ENCODE results near the gene PRELID1.

PRELID1 gene

GRCh38 chr5:177275883-177276282, 27.7 kb upstream of the PRELID1 start:
- H3K9ac ChIP-seq (ENCODE audit: low read length): no peak overlapping the region
- H3K36me3 ChIP-seq (ENCODE audit: control insufficient read depth, insufficient read depth, low read length): peaks cover 90% of the 10 kb centered on the region
- no peaks in the 10 kb centered on the region for H3K4me1 ChIP-seq (ENCODE audit: control insufficient read depth, insufficient read depth, low read length)
- H3K4me3 ChIP-seq (ENCODE audit: low read depth, low read length): no peak overlapping the region
- no peaks in the 10 kb centered on the region for H3K27me3 ChIP-seq (ENCODE audit: control insufficient read depth, insufficient read depth, low read length)
- no peak overlapping the region for H3K27ac ChIP-seq (ENCODE audit: low read depth, low read length)
- no peaks in the 10 kb centered on the region for H3K9me3 ChIP-seq (ENCODE audit: control insufficient read depth, insufficient read depth, low read depth, low read length)

- H3K36me3 ChIP-seq (ENCODE audit: control insufficient read depth, insufficient read depth, low read length): peaks cover 90% of the 10 kb centered on the region
- H3K9me3 ChIP-seq (ENCODE audit: control insufficient read depth, insufficient read depth, low read depth, low read length): no peaks in the 10 kb centered on the region
- no peak overlapping the region for H3K27ac ChIP-seq (ENCODE audit: low read depth, low read length)
- no peaks in the 10 kb centered on the region for H3K27me3 ChIP-seq (ENCODE audit: control insufficient read depth, insufficient read depth, low read length)
- no peaks in the 10 kb centered on the region for H3K4me1 ChIP-seq (ENCODE audit: control insufficient read depth, insufficient read depth, low read length)
- H3K4me3 ChIP-seq (ENCODE audit: low read depth, low read length): no peak overlapping the region
- H3K9ac ChIP-seq (ENCODE audit: low read length): no peak overlapping the region
These were observed 26.7 kb upstream of the PRELID1 start for GRCh38 chr5:177276886-177277285.

- Histone ChIP-seq H3K9ac (ENCODE audit: low read length) (no peak overlapping the region), H3K4me3 (ENCODE audit: low read depth, low read length) (no peak overlapping the region), H3K36me3 (ENCODE audit: control insufficient read depth, insufficient read depth, low read length) (peaks cover 88% of the 10 kb centered on the region), H3K27ac (ENCODE audit: low read depth, low read length) (no peak overlapping the region), H3K9me3 (ENCODE audit: control insufficient read depth, insufficient read depth, low read depth, low read length) (no peaks in the 10 kb centered on the region), H3K27me3 (ENCODE audit: control insufficient read depth, insufficient read depth, low read length) (no peaks in the 10 kb centered on the region), H3K4me1 (ENCODE audit: control insufficient read depth, insufficient read depth, low read length) (no peaks in the 10 kb centered on the region)
These were observed 15.4 kb upstream of the PRELID1 start for GRCh38 chr5:177288191-177288590.

- Histone ChIP-seq H3K4me1 (ENCODE audit: control insufficient read depth, insufficient read depth, low read length) (no peaks in the 10 kb centered on the region), H3K9ac (ENCODE audit: low read length) (no peak overlapping the region), H3K27me3 (ENCODE audit: control insufficient read depth, insufficient read depth, low read length) (no peaks in the 10 kb centered on the region), H3K27ac (ENCODE audit: low read depth, low read length) (no peak overlapping the region), H3K36me3 (ENCODE audit: control insufficient read depth, insufficient read depth, low read length) (peaks cover 91% of the 10 kb centered on the region), H3K9me3 (ENCODE audit: control insufficient read depth, insufficient read depth, low read depth, low read length) (no peaks in the 10 kb centered on the region), H3K4me3 (ENCODE audit: low read depth, low read length) (no peak overlapping the region)
These were observed 12.6 kb upstream of the PRELID1 start for GRCh38 chr5:177290816-177291596.

GRCh38 chr5:177291735-177292134, 11.9 kb upstream of the PRELID1 start:
- H3K4me3 ChIP-seq (ENCODE audit: low read depth, low read length): no peak overlapping the region
- H3K36me3 ChIP-seq (ENCODE audit: control insufficient read depth, insufficient read depth, low read length): peaks cover 91% of the 10 kb centered on the region
- H3K27me3 ChIP-seq (ENCODE audit: control insufficient read depth, insufficient read depth, low read length): no peaks in the 10 kb centered on the region
- no peaks in the 10 kb centered on the region for H3K4me1 ChIP-seq (ENCODE audit: control insufficient read depth, insufficient read depth, low read length)
- no peaks in the 10 kb centered on the region for H3K9me3 ChIP-seq (ENCODE audit: control insufficient read depth, insufficient read depth, low read depth, low read length)
- no peak overlapping the region for H3K9ac ChIP-seq (ENCODE audit: low read length)
- no peak overlapping the region for H3K27ac ChIP-seq (ENCODE audit: low read depth, low read length)

- Histone ChIP-seq H3K36me3 (ENCODE audit: control insufficient read depth, insufficient read depth, low read length) (peaks cover 83% of the 10 kb centered on the region), H3K27me3 (ENCODE audit: control insufficient read depth, insufficient read depth, low read length) (no peaks in the 10 kb centered on the region)
These were observed 9.6 kb upstream of the PRELID1 start for GRCh38 chr5:177293819-177294581.

GRCh38 chr5:177294632-177295031, 9.0 kb upstream of the PRELID1 start:
- H3K9me3 ChIP-seq (ENCODE audit: control insufficient read depth, insufficient read depth, low read depth, low read length): no peaks in the 10 kb centered on the region
- H3K27me3 ChIP-seq (ENCODE audit: control insufficient read depth, insufficient read depth, low read length): no peaks in the 10 kb centered on the region
- no peak overlapping the region for H3K9ac ChIP-seq (ENCODE audit: low read length)
- peaks cover 77% of the 10 kb centered on the region for H3K36me3 ChIP-seq (ENCODE audit: control insufficient read depth, insufficient read depth, low read length)
- no peak overlapping the region for H3K4me3 ChIP-seq (ENCODE audit: low read depth, low read length)
- H3K27ac ChIP-seq (ENCODE audit: low read depth, low read length): no peak overlapping the region
- peaks cover 10% of the 10 kb centered on the region for H3K4me1 ChIP-seq (ENCODE audit: control insufficient read depth, insufficient read depth, low read length)

More at GRCh38 chr5:177293819-177294581, 9.6 kb upstream of the PRELID1 start:
- no peak overlapping the region for H3K27ac ChIP-seq (ENCODE audit: low read depth, low read length)
- H3K9me3 ChIP-seq (ENCODE audit: control insufficient read depth, insufficient read depth, low read depth, low read length): no peaks in the 10 kb centered on the region
- no peak overlapping the region for H3K4me3 ChIP-seq (ENCODE audit: low read depth, low read length)
- H3K9ac ChIP-seq (ENCODE audit: low read length): no peak overlapping the region
- peaks cover 8% of the 10 kb centered on the region for H3K4me1 ChIP-seq (ENCODE audit: control insufficient read depth, insufficient read depth, low read length)

GRCh38 chr5:177295924-177296323, 7.7 kb upstream of the PRELID1 start:
- H3K27ac ChIP-seq (ENCODE audit: low read depth, low read length): no peak overlapping the region
- no peaks in the 10 kb centered on the region for H3K9me3 ChIP-seq (ENCODE audit: control insufficient read depth, insufficient read depth, low read depth, low read length)
- no peak overlapping the region for H3K9ac ChIP-seq (ENCODE audit: low read length)
- peaks cover 17% of the 10 kb centered on the region for H3K4me1 ChIP-seq (ENCODE audit: control insufficient read depth, insufficient read depth, low read length)
- peaks cover 72% of the 10 kb centered on the region for H3K36me3 ChIP-seq (ENCODE audit: control insufficient read depth, insufficient read depth, low read length)
- H3K27me3 ChIP-seq (ENCODE audit: control insufficient read depth, insufficient read depth, low read length): no peaks in the 10 kb centered on the region
- no peak overlapping the region for H3K4me3 ChIP-seq (ENCODE audit: low read depth, low read length)

- Histone ChIP-seq H3K4me1 (ENCODE audit: control insufficient read depth, insufficient read depth, low read length) (peaks cover 17% of the 10 kb centered on the region), H3K4me3 (ENCODE audit: low read depth, low read length) (no peak overlapping the region), H3K27me3 (ENCODE audit: control insufficient read depth, insufficient read depth, low read length) (no peaks in the 10 kb centered on the region), H3K9ac (ENCODE audit: low read length) (no peak overlapping the region), H3K27ac (ENCODE audit: low read depth, low read length) (no peak overlapping the region), H3K9me3 (ENCODE audit: control insufficient read depth, insufficient read depth, low read depth, low read length) (no peaks in the 10 kb centered on the region), H3K36me3 (ENCODE audit: control insufficient read depth, insufficient read depth, low read length) (peaks cover 70% of the 10 kb centered on the region)
These were observed 7.0 kb upstream of the PRELID1 start for GRCh38 chr5:177296581-177296980.

GRCh38 chr5:177297922-177298321, 5.7 kb upstream of the PRELID1 start:
- no peaks in the 10 kb centered on the region for H3K27me3 ChIP-seq (ENCODE audit: control insufficient read depth, insufficient read depth, low read length)
- H3K27ac ChIP-seq (ENCODE audit: low read depth, low read length): no peak overlapping the region

GRCh38 chr5:177299697-177300096, 3.9 kb upstream of the PRELID1 start:
- H3K27ac ChIP-seq (ENCODE audit: low read depth, low read length): no peak overlapping the region
- no peak overlapping the region for H3K4me3 ChIP-seq (ENCODE audit: low read depth, low read length)
- H3K9ac ChIP-seq (ENCODE audit: low read length): no peak overlapping the region
- peaks cover 46% of the 10 kb centered on the region for H3K36me3 ChIP-seq (ENCODE audit: control insufficient read depth, insufficient read depth, low read length)
- H3K27me3 ChIP-seq (ENCODE audit: control insufficient read depth, insufficient read depth, low read length): no peaks in the 10 kb centered on the region
- no peaks in the 10 kb centered on the region for H3K9me3 ChIP-seq (ENCODE audit: control insufficient read depth, insufficient read depth, low read depth, low read length)
- H3K4me1 ChIP-seq (ENCODE audit: control insufficient read depth, insufficient read depth, low read length): peaks cover 29% of the 10 kb centered on the region

More at GRCh38 chr5:177297922-177298321, 5.7 kb upstream of the PRELID1 start:
- peaks cover 63% of the 10 kb centered on the region for H3K36me3 ChIP-seq (ENCODE audit: control insufficient read depth, insufficient read depth, low read length)
- no peak overlapping the region for H3K9ac ChIP-seq (ENCODE audit: low read length)
- H3K4me1 ChIP-seq (ENCODE audit: control insufficient read depth, insufficient read depth, low read length): peaks cover 24% of the 10 kb centered on the region
- H3K4me3 ChIP-seq (ENCODE audit: low read depth, low read length): no peak overlapping the region
- H3K9me3 ChIP-seq (ENCODE audit: control insufficient read depth, insufficient read depth, low read depth, low read length): no peaks in the 10 kb centered on the region

Data from HUES6 (cell line).